GM23338 (cell line): Measurements from ENCODE around the gene DYNC1LI2. TPM values are rescaled to one million over a fixed set of nuclear protein-coding genes. Genes with fewer than 3 reads are reported as not detected.
A peak's percentile ranks its signal among the peaks of the same experiment; 100 is the strongest.

Experiments
- ATAC-seq: fragments of 200-7000 bp; cut with Tn5 transposase; 3 replicates; pipeline ENCODE4 v1.9.1; 2020
- DNase-seq: peaks from one replicate; pipeline ENCODE4 v3.0.0-alpha.2; 2015; ENCODE audit warnings: low spot score
- H2AFZ ChIP-seq: fragments of 200-600 bp; sonication (generic); 2 replicates; pipeline ENCODE4 v1.8.0; 2016; ENCODE audit warnings: antibody characterized with exemption, mild to moderate bottlenecking, moderate library complexity
- H3F3A ChIP-seq: fragments of 200-600 bp; sonication (generic); replicated peaks from 2 replicates; pipeline ENCODE4 v1.8.0; 2017; ENCODE audit warnings: antibody characterized with exemption, mixed run types, low read depth
- H3K27ac ChIP-seq: fragments of 200-600 bp; sonication (generic); 2 replicates; pipeline ENCODE4 v1.6.1; 2016; ENCODE audit warnings: low read depth
- H3K27me3 ChIP-seq: fragments of 200-600 bp; sonication (generic); 2 replicates; pipeline ENCODE4 v1.8.0; 2016; ENCODE audit warnings: mild to moderate bottlenecking, mixed run types, moderate library complexity; ENCODE audit not compliant: insufficient read depth
- H3K36me3 ChIP-seq: fragments of 200-600 bp; sonication (generic); 2 replicates; pipeline ENCODE4 v1.8.0; 2016; ENCODE audit warnings: mild to moderate bottlenecking; ENCODE audit not compliant: insufficient read depth
- H3K4me1 ChIP-seq: fragments of 200-600 bp; sonication (generic); 2 replicates; pipeline ENCODE4 v1.8.0; 2016; ENCODE audit warnings: mild to moderate bottlenecking, moderate library complexity; ENCODE audit not compliant: insufficient read depth
- H3K4me2 ChIP-seq: fragments of 200-600 bp; sonication (generic); 2 replicates; pipeline ENCODE4 v1.7.1; 2017; ENCODE audit warnings: mixed run types
- H3K4me3 ChIP-seq: fragments of 200-600 bp; sonication (generic); 2 replicates; pipeline ENCODE4 v1.6.1; 2016; ENCODE audit warnings: mixed run types
- H3K79me2 ChIP-seq: fragments of 200-600 bp; sonication (generic); replicated peaks from 2 replicates; pipeline ENCODE4 v1.8.0; 2017; ENCODE audit warnings: mild to moderate bottlenecking; ENCODE audit not compliant: insufficient read depth
- H3K9me2 ChIP-seq: fragments of 200-600 bp; sonication (generic); 2 replicates; pipeline ENCODE4 v1.8.0; 2017; ENCODE audit not compliant: insufficient read depth
- H4K20me1 ChIP-seq: fragments of 200-600 bp; sonication (generic); replicated peaks from 2 replicates; pipeline ENCODE4 v1.8.0; 2017; ENCODE audit warnings: mild to moderate bottlenecking; ENCODE audit not compliant: insufficient read depth
- H3K27ac Mint-ChIP-seq: 2 replicates; pipeline ENCODE4 v1.8.0; 2020; ENCODE audit warnings: inconsistent platforms, mild to moderate bottlenecking, moderate library complexity, mixed read lengths
- H3K27me3 Mint-ChIP-seq: 3 replicates; pipeline ENCODE4 v1.8.0; 2022; ENCODE audit warnings: low read depth, mild to moderate bottlenecking, moderate library complexity, mixed read lengths, inconsistent platforms; ENCODE audit not compliant: insufficient read depth, poor library complexity
- H3K36me3 Mint-ChIP-seq: 3 replicates; pipeline ENCODE4 v1.8.0; 2021; ENCODE audit warnings: low read depth, mild to moderate bottlenecking, inconsistent platforms, moderate library complexity, mixed read lengths
- H3K4me1 Mint-ChIP-seq: 3 replicates; pipeline ENCODE4 v1.8.0; 2020; ENCODE audit warnings: mild to moderate bottlenecking, inconsistent platforms, mixed read lengths
- H3K4me3 Mint-ChIP-seq: 3 replicates; pipeline ENCODE4 v1.8.0; 2021; ENCODE audit warnings: moderate library complexity, mild to moderate bottlenecking, inconsistent platforms, mixed read lengths
- H3K9me3 Mint-ChIP-seq: 3 replicates; pipeline ENCODE4 v1.8.0; 2020; ENCODE audit warnings: moderate library complexity, mild to moderate bottlenecking, inconsistent platforms, mixed read lengths
- CREB1 ChIP-seq: fragments of 250-450 bp; sonication (Bioruptor Pico); IDR thresholded peaks from 2 replicates; pipeline ENCODE4 v1.5.0; 2020; ENCODE audit warnings: low read depth, mild to moderate bottlenecking, moderate library complexity
- EZH2 ChIP-seq: fragments of 200-600 bp; sonication (generic); IDR thresholded peaks from one replicate; pipeline ENCODE4 v1.8.0; 2017; ENCODE audit warnings: antibody characterized with exemption, mild to moderate bottlenecking, low read depth; ENCODE audit not compliant: unreplicated experiment
- EZH2phosphoT487 ChIP-seq: fragments of 200-600 bp; sonication (generic); IDR thresholded peaks from one replicate; pipeline ENCODE4 v1.8.1; 2018; ENCODE audit warnings: antibody characterized with exemption; ENCODE audit not compliant: unreplicated experiment
- JUNB ChIP-seq: IDR thresholded peaks from one replicate; pipeline ENCODE4 v1.6.1; 2016; ENCODE audit warnings: antibody characterized with exemption; ENCODE audit not compliant: unreplicated experiment
- NANOG ChIP-seq: IDR thresholded peaks from 2 replicates; pipeline ENCODE4 v1.6.1; 2016; ENCODE audit warnings: antibody characterized with exemption, borderline replicate concordance
- POLR2AphosphoS5 ChIP-seq: IDR thresholded peaks from 2 replicates; pipeline ENCODE4 v1.6.1; 2016; ENCODE audit warnings: antibody characterized with exemption, low read depth
- STAT1 ChIP-seq: IDR thresholded peaks from one replicate; pipeline ENCODE4 v1.6.1; 2016; ENCODE audit warnings: antibody characterized with exemption; ENCODE audit not compliant: unreplicated experiment
- ZNF114 ChIP-seq: fragments of 250-450 bp; sonication (Bioruptor Pico); IDR thresholded peaks from 2 replicates; pipeline ENCODE4 v1.5.0; 2020; ENCODE audit warnings: mild to moderate bottlenecking, moderate library complexity
- ZNF331 ChIP-seq: fragments of 250-450 bp; sonication (Bioruptor Pico); IDR thresholded peaks from 2 replicates; pipeline ENCODE4 v1.5.0; 2020; ENCODE audit warnings: low read depth, mild to moderate bottlenecking, moderate library complexity
- polyA plus RNA-seq: library from polyadenylated mRNA; unstranded; fragments of >200 nt; fragmentation: Nextera tagmentation; extraction: Ambion mirVana; gene quantifications from 2 replicates; pipeline ENCODE4 v1.2.1, GENCODE V29; 2016
- total RNA-seq: library from RNA; depleted of rRNA; stranded (reverse); fragments of >200 nt; shearing (Covaris generic); gene quantifications from 2 replicates; pipeline ENCODE4 v1.2.3, GENCODE V29; 2014
- TF ChIP-seq, protein P1 (sequence below): IDR thresholded peaks from one replicate; pipeline ENCODE4 v1.6.1; 2018; ENCODE audit warnings: antibody characterized with exemption; ENCODE audit not compliant: unreplicated experiment
- TF ChIP-seq, protein P2 (sequence below), 2 experiments: fragments of 200-600 bp in 1 of 2; sonication (generic) in 1 of 2; conservative IDR thresholded peaks; 2 replicates each; pipeline versions ENCODE4 v1.5.1 to v1.6.1; 2016 to 2017; ENCODE audit warnings: antibody characterized with exemption in 2 of 2, low read depth in 2 of 2, mild to moderate bottlenecking in 2 of 2, moderate library complexity in 1 of 2
- TF ChIP-seq, protein P3 (sequence below): fragments of 250-450 bp; sonication (Bioruptor Pico); IDR thresholded peaks from 2 replicates; pipeline ENCODE4 v1.5.0; 2020; ENCODE audit warnings: mild to moderate bottlenecking, moderate library complexity
- TF ChIP-seq, protein P4 (sequence below): IDR thresholded peaks from 2 replicates; pipeline ENCODE4 v1.6.1; 2016; ENCODE audit warnings: antibody characterized with exemption

The DYNC1LI2 gene
- total and polyA plus RNA-seq, 2 experiments from 2014 or later = 73.9 to 85.9 TPM

DNA sequence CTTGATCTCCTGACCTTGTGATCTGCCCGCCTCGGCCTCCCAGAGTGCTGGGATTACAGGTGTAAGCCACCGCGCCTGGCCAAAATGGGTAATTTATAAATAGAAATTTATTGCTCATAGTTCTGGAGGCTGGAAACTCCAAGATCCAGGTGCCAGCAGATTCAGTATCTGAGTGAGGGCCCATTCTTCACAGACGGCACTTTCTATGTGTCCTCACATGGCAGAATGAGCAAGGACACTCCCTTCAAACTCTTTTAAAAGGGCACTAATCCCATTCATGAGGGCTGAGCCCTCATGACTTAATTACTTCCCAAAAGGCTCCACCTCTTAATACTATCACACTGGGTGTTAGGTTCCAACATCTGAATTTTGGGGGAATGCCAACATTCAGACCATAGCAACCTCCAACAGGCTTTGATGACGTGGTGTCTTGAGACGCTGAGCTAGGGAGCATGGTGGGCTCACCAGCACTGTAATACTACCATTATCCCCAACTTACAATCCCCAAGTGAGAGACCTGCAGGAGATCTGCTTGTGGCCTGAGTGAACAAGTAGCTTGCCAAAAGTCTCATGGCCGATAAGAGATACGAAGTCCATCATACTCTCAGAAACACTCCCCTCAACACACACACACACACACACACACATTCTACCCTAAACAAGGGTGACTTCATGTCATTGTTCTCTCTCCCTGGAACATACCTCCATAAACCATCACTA, 63.3 kb downstream of the DYNC1LI2 start:
- Histone ChIP-seq H2AFZ (no peak overlapping the region), H3K9me2 (no peaks in the 10 kb centered on the region)

More for the DNA sequence above, 63.3 kb downstream of the DYNC1LI2 start:
- H3K27me3 Mint-ChIP-seq = no peaks in the 10 kb centered on the region
- no peaks in the 10 kb centered on the region for H3K27me3 ChIP-seq
- TF ChIP-seq STAT1 (no peak), ZNF331 (CRISPR knock-in tag) (no peak), CREB1 (CRISPR knock-in tag) (no peak), ZNF114 (CRISPR knock-in tag) (no peak), EZH2phosphoT487 (no peak), NANOG (no peak), EZH2 (no peak), POLR2AphosphoS5 (no peak), JUNB (no peak)
- TF ChIP-seq, protein P1, sequence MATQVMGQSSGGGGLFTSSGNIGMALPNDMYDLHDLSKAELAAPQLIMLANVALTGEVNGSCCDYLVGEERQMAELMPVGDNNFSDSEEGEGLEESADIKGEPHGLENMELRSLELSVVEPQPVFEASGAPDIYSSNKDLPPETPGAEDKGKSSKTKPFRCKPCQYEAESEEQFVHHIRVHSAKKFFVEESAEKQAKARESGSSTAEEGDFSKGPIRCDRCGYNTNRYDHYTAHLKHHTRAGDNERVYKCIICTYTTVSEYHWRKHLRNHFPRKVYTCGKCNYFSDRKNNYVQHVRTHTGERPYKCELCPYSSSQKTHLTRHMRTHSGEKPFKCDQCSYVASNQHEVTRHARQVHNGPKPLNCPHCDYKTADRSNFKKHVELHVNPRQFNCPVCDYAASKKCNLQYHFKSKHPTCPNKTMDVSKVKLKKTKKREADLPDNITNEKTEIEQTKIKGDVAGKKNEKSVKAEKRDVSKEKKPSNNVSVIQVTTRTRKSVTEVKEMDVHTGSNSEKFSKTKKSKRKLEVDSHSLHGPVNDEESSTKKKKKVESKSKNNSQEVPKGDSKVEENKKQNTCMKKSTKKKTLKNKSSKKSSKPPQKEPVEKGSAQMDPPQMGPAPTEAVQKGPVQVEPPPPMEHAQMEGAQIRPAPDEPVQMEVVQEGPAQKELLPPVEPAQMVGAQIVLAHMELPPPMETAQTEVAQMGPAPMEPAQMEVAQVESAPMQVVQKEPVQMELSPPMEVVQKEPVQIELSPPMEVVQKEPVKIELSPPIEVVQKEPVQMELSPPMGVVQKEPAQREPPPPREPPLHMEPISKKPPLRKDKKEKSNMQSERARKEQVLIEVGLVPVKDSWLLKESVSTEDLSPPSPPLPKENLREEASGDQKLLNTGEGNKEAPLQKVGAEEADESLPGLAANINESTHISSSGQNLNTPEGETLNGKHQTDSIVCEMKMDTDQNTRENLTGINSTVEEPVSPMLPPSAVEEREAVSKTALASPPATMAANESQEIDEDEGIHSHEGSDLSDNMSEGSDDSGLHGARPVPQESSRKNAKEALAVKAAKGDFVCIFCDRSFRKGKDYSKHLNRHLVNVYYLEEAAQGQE = no peak
- TF ChIP-seq, protein P2, sequence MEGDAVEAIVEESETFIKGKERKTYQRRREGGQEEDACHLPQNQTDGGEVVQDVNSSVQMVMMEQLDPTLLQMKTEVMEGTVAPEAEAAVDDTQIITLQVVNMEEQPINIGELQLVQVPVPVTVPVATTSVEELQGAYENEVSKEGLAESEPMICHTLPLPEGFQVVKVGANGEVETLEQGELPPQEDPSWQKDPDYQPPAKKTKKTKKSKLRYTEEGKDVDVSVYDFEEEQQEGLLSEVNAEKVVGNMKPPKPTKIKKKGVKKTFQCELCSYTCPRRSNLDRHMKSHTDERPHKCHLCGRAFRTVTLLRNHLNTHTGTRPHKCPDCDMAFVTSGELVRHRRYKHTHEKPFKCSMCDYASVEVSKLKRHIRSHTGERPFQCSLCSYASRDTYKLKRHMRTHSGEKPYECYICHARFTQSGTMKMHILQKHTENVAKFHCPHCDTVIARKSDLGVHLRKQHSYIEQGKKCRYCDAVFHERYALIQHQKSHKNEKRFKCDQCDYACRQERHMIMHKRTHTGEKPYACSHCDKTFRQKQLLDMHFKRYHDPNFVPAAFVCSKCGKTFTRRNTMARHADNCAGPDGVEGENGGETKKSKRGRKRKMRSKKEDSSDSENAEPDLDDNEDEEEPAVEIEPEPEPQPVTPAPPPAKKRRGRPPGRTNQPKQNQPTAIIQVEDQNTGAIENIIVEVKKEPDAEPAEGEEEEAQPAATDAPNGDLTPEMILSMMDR (conservative IDR thresholded peaks at IDR 0.05; ENCODE audit: low read depth in 2 of 2) = no peak
- TF ChIP-seq, protein P3, sequence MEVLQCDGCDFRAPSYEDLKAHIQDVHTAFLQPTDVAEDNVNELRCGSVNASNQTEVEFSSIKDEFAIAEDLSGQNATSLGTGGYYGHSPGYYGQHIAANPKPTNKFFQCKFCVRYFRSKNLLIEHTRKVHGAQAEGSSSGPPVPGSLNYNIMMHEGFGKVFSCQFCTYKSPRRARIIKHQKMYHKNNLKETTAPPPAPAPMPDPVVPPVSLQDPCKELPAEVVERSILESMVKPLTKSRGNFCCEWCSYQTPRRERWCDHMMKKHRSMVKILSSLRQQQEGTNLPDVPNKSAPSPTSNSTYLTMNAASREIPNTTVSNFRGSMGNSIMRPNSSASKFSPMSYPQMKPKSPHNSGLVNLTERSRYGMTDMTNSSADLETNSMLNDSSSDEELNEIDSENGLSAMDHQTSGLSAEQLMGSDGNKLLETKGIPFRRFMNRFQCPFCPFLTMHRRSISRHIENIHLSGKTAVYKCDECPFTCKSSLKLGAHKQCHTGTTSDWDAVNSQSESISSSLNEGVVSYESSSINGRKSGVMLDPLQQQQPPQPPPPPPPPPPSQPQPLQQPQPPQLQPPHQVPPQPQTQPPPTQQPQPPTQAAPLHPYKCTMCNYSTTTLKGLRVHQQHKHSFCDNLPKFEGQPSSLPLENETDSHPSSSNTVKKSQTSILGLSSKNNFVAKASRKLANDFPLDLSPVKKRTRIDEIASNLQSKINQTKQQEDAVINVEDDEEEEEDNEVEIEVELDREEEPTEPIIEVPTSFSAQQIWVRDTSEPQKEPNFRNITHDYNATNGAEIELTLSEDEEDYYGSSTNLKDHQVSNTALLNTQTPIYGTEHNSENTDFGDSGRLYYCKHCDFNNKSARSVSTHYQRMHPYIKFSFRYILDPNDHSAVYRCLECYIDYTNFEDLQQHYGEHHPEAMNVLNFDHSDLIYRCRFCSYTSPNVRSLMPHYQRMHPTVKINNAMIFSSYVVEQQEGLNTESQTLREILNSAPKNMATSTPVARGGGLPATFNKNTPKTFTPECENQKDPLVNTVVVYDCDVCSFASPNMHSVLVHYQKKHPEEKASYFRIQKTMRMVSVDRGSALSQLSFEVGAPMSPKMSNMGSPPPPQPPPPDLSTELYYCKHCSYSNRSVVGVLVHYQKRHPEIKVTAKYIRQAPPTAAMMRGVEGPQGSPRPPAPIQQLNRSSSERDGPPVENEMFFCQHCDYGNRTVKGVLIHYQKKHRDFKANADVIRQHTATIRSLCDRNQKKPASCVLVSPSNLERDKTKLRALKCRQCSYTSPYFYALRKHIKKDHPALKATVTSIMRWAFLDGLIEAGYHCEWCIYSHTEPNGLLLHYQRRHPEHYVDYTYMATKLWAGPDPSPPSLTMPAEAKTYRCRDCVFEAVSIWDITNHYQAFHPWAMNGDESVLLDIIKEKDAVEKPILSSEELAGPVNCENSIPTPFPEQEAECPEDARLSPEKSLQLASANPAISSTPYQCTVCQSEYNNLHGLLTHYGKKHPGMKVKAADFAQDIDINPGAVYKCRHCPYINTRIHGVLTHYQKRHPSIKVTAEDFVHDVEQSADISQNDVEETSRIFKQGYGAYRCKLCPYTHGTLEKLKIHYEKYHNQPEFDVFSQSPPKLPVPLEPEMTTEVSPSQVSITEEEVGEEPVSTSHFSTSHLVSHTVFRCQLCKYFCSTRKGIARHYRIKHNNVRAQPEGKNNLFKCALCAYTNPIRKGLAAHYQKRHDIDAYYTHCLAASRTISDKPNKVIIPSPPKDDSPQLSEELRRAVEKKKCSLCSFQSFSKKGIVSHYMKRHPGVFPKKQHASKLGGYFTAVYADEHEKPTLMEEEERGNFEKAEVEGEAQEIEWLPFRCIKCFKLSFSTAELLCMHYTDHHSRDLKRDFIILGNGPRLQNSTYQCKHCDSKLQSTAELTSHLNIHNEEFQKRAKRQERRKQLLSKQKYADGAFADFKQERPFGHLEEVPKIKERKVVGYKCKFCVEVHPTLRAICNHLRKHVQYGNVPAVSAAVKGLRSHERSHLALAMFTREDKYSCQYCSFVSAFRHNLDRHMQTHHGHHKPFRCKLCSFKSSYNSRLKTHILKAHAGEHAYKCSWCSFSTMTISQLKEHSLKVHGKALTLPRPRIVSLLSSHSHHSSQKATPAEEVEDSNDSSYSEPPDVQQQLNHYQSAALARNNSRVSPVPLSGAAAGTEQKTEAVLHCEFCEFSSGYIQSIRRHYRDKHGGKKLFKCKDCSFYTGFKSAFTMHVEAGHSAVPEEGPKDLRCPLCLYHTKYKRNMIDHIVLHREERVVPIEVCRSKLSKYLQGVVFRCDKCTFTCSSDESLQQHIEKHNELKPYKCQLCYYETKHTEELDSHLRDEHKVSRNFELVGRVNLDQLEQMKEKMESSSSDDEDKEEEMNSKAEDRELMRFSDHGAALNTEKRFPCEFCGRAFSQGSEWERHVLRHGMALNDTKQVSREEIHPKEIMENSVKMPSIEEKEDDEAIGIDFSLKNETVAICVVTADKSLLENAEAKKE (CRISPR knock-in tag) = no peak
- TF ChIP-seq, protein P4, sequence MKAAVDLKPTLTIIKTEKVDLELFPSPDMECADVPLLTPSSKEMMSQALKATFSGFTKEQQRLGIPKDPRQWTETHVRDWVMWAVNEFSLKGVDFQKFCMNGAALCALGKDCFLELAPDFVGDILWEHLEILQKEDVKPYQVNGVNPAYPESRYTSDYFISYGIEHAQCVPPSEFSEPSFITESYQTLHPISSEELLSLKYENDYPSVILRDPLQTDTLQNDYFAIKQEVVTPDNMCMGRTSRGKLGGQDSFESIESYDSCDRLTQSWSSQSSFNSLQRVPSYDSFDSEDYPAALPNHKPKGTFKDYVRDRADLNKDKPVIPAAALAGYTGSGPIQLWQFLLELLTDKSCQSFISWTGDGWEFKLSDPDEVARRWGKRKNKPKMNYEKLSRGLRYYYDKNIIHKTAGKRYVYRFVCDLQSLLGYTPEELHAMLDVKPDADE = no peak
- peaks cover 24% of the 10 kb centered on the region for H3K4me1 Mint-ChIP-seq
- peaks cover 8% of the 10 kb centered on the region for H3K4me1 ChIP-seq
- H4K20me1 ChIP-seq = peaks cover 23% of the 10 kb centered on the region; the same call in 1 of the 2 replicates
- H3F3A ChIP-seq = 0 out of 2 replicates have a peak, but pooled peaks cover 4% of the 10 kb centered on the region
- no peak overlapping the region for H3K4me3 ChIP-seq
- H3K4me2 ChIP-seq = no peak overlapping the region
- no peaks in the 10 kb centered on the region for H3K36me3 Mint-ChIP-seq
- no peaks in the 10 kb centered on the region for H3K9me3 Mint-ChIP-seq
- no peak overlapping the region for H3K27ac Mint-ChIP-seq
- ATAC-seq (no peak), DNase-seq (no peak)
- no peak overlapping the region for H3K4me3 Mint-ChIP-seq
- H3K79me2 ChIP-seq = peaks cover 83% of the 10 kb centered on the region
- H3K36me3 ChIP-seq = no peaks in the 10 kb centered on the region
- 0 out of 2 replicates have a peak overlapping the region, but pooled peaks have one; percentile 26 for H3K27ac ChIP-seq
